Ovary (tissue), 9 donors: Measurements from ENCODE around the gene CHD9NB. TPM values are rescaled to one million over a fixed set of nuclear protein-coding genes. Genes with fewer than 3 reads are reported as not detected.

ENCODE experiments used
- DNase-seq, 5 donors: peaks; one replicate each; pipeline ENCODE4 v3.0.0-alpha.2; 2019 to 2020
- H3K27ac ChIP-seq, 2 donors: fragments of 200-600 bp; one replicate each; pipeline versions ENCODE4 v1.5.1 to v1.8.0; 2019 to 2022
- H3K27me3 ChIP-seq: fragments of 200-600 bp; one replicate; pipeline ENCODE4 v1.8.0; 2022
- H3K36me3 ChIP-seq: fragments of 200-600 bp; sonication (generic); one replicate; pipeline ENCODE4 v1.5.1; 2019
- H3K4me1 ChIP-seq: one replicate; pipeline ENCODE4 v1.8.1; 2013; ENCODE audit warnings: mild to moderate bottlenecking, moderate library complexity; ENCODE audit not compliant: insufficient read depth
- H3K4me3 ChIP-seq: fragments of 200-600 bp; sonication (generic); one replicate; pipeline ENCODE4 v1.5.1; 2017
- H3K9me3 ChIP-seq, 2 donors: fragments of 200-600 bp in 1 of 2; sonication (generic) in 1 of 2; one replicate each; pipeline versions ENCODE4 v1.5.1 to v1.8.1; 2013 to 2019; ENCODE audit warnings: mild to moderate bottlenecking in 1 of 2, moderate library complexity in 1 of 2
- CTCF ChIP-seq, 3 donors: fragments of 450-650 bp in 2 of 3; fragments of 200-600 bp in 1 of 3; IDR thresholded peaks; one replicate each; pipeline versions ENCODE4 v1.5.1 to v1.8.0; 2016 to 2022; ENCODE audit warnings: antibody characterized with exemption in 3 of 3, mild to moderate bottlenecking in 1 of 3
- EP300 ChIP-seq: sonication (generic); formaldehyde crosslinking; IDR thresholded peaks from one replicate; pipeline ENCODE4 v1.6.1; 2017; ENCODE audit warnings: antibody characterized with exemption
- POLR2A ChIP-seq: fragments of 450-650 bp; IDR thresholded peaks from one replicate; pipeline ENCODE4 v1.6.1; 2017; ENCODE audit warnings: antibody characterized with exemption, mild to moderate bottlenecking, moderate library complexity
- WGBS, 3 donors: extraction: QIAGEN DNeasy Blood & Tissue Kit in 1 of 3; methylation state at CpG; one replicate each; pipeline versions ENCODE4 v1.1.5 to v1.1.7; 2013 to 2017; 5-methylcytosine and 5-hydroxymethylcytosine counted together
- intact Hi-C, 4 donors: fragments of 100-400 bp; cut with DNase I; formaldehyde crosslinking; loops; one replicate each; pipeline versions ENCODE4 v1.11.0 to v1.15.1; 2022 to 2023
- polyA plus RNA-seq, 2 donors: library from polyadenylated mRNA; stranded (reverse); fragments of 200-250 nt in 1 of 2; fragments of 350-450 nt in 1 of 2; fragmentation: Illumina TruSeq in 1 of 2; extraction: RNeasy Lipid Tissue Mini Kit (QIAGEN cat#74804) in 1 of 2; gene quantifications; one replicate each; pipeline ENCODE4 v1.2.3, GENCODE V29; 2013 to 2014
- total RNA-seq, 7 donors: library from RNA; depleted of rRNA in 2 of 7; stranded (reverse); fragments of >200 nt in 2 of 7; fragmentation: NEBNext Ultra II Directional in 3 of 7; extraction: Animal tissue kit (Norgen Biotek cat#: 25700) in 3 of 7; gene quantifications; one replicate each; pipeline versions ENCODE4 v1.1.0 to v1.2.4, GENCODE V29; 2016 to 2023
- donor health status: DM: no; HTN: no; CAD: no; lungs with moderate emphysema.
- donor health status: DM: no; HTN: no; CAD: no.
- donor health status: Bipolar disorder and iron deficiency.
- donor health status: DM: yes; HTN: yes; CAD: no.
- donor health status: DM: no; HTN: no; CAD: no.
- donor health status: DM: yes; HTN: yes; CAD: no.

Gene CHD9NB
- total and polyA plus RNA-seq, 9 donors, result 0.15 to 91.1 (median 1.6) TPM; not detected in 1

GRCh38 chr16:53045341-53046220, 7.1 kb downstream of the CHD9NB start:
- DNase-seq, result no peak
- Histone ChIP-seq H3K4me3 (no peak overlapping the region), H3K4me1 (peaks cover 1% of the 10 kb centered on the region), H3K36me3 (no peaks in the 10 kb centered on the region), H3K9me3 (no peaks in the 10 kb centered on the region), H3K27me3 (no peaks in the 10 kb centered on the region), H3K27ac (no peak overlapping the region)
- TF ChIP-seq POLR2A, result no peak
- no peak for TF ChIP-seq CTCF (IDR thresholded peaks at IDR 0.05)
- TF ChIP-seq EP300, result no peak
- WGBS, 3 donors, result 81 to 90% (median 88%) methylated on average over 6 of the region's 6 CpGs
- intact Hi-C loops, result no loop called here

- H3K4me3 ChIP-seq, result no peak overlapping the region
- peaks cover 1% of the 10 kb centered on the region for H3K4me1 ChIP-seq
- peak overlapping the region in 1 of 2 donors; percentile 27 for H3K27ac ChIP-seq
- TF ChIP-seq CTCF (IDR thresholded peaks at IDR 0.05) (no peak), POLR2A (no peak), EP300 (no peak)
- H3K36me3 ChIP-seq, result no peaks in the 10 kb centered on the region
- peak in 1 of 5 donors; percentile 41 for DNase-seq
- intact Hi-C loops, result no loop called here
- no peaks in the 10 kb centered on the region for H3K9me3 ChIP-seq
- 28 to 39% (median 33%) methylated on average over 11 of the region's 11 CpGs for WGBS, 3 donors
- H3K27me3 ChIP-seq, result no peaks in the 10 kb centered on the region
Observed at GRCh38 chr16:53043986-53044601, 8.6 kb downstream of the CHD9NB start.

GRCh38 chr16:53043428-53043831, 9.3 kb downstream of the CHD9NB start:
- intact Hi-C loops, result no loop called here
- TF ChIP-seq CTCF (IDR thresholded peaks at IDR 0.05) (no peak), EP300 (no peak), POLR2A (no peak)
- no peak overlapping the region for H3K27ac ChIP-seq
- H3K9me3 ChIP-seq, result no peaks in the 10 kb centered on the region
- peak in 2 of 5 donors; percentile 15 to 41 for DNase-seq
- WGBS, 3 donors, result 15 to 18% (median 18%) methylated on average over 5 of the region's 5 CpGs
- H3K4me1 ChIP-seq, result peaks cover 1% of the 10 kb centered on the region
- no peaks in the 10 kb centered on the region for H3K36me3 ChIP-seq
- H3K4me3 ChIP-seq, result no peak overlapping the region
- no peaks in the 10 kb centered on the region for H3K27me3 ChIP-seq

GRCh38 chr16:53042235-53042701, 10.4 kb downstream of the CHD9NB start:
- peak overlapping the region in 1 of 2 donors; percentile 6 for H3K27ac ChIP-seq
- no peak overlapping the region for H3K4me3 ChIP-seq
- no peak for TF ChIP-seq EP300
- no peak for TF ChIP-seq POLR2A
- no peak for TF ChIP-seq CTCF (IDR thresholded peaks at IDR 0.05)
- H3K36me3 ChIP-seq, result no peaks in the 10 kb centered on the region
- no peaks in the 10 kb centered on the region for H3K27me3 ChIP-seq
- intact Hi-C loops, result no loop called here
- no peak for DNase-seq
- WGBS, 3 donors, result 72 to 80% (median 77%) methylated on average over 5 of the region's 5 CpGs
- H3K4me1 ChIP-seq, result peaks cover 1% of the 10 kb centered on the region
- no peaks in the 10 kb centered on the region for H3K9me3 ChIP-seq
